ENCODE measurements around the gene CPB2.

Gene CPB2

DNA sequence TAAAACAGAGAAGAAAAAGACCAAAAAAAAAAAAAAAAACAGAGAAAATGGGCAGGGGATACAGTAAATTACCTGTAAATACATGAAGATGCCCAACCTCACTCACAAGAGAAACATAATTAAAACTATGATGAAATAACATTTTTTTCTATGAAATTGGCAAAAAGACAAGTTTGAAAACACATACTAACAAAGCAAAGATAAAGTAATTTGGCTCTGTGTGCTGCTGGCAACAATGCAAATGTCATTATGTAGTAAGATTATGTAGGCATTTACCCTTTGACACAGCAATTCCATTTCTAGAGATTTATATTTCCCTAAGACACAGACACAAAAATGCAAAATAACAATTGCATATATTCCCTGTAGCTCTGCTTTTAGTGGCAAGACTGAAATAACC is 72.5 kb downstream of the CPB2 start:
- H3K9me3 ChIP-seq (ENCODE audit: control insufficient read depth, insufficient read depth, low read length): peaks cover 12% of the 10 kb centered on the region; the same call in 1 of the 2 replicates
- H3K27me3 ChIP-seq (ENCODE audit: control insufficient read depth, low read length): no peaks in the 10 kb centered on the region
- TF ChIP-seq, protein P1, sequence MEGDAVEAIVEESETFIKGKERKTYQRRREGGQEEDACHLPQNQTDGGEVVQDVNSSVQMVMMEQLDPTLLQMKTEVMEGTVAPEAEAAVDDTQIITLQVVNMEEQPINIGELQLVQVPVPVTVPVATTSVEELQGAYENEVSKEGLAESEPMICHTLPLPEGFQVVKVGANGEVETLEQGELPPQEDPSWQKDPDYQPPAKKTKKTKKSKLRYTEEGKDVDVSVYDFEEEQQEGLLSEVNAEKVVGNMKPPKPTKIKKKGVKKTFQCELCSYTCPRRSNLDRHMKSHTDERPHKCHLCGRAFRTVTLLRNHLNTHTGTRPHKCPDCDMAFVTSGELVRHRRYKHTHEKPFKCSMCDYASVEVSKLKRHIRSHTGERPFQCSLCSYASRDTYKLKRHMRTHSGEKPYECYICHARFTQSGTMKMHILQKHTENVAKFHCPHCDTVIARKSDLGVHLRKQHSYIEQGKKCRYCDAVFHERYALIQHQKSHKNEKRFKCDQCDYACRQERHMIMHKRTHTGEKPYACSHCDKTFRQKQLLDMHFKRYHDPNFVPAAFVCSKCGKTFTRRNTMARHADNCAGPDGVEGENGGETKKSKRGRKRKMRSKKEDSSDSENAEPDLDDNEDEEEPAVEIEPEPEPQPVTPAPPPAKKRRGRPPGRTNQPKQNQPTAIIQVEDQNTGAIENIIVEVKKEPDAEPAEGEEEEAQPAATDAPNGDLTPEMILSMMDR (IDR thresholded peaks at IDR 0.05; ENCODE audit: low read depth, low read length, poor library complexity, severe bottlenecking): no peak
- no peak for TF ChIP-seq EZH2phosphoT487 (IDR thresholded peaks at IDR 0.05; ENCODE audit: borderline replicate concordance, low read length)
- no peaks in the 10 kb centered on the region for H3K4me1 ChIP-seq (ENCODE audit: control insufficient read depth, low read length)
- H3K9me2 ChIP-seq (replicated peaks; ENCODE audit: control insufficient read depth, low read length): no peaks in the 10 kb centered on the region
- H4K20me1 ChIP-seq (ENCODE audit: control insufficient read depth, insufficient read depth, low read depth, low read length): no peaks in the 10 kb centered on the region
- peaks cover 25% of the 10 kb centered on the region for H3K79me2 ChIP-seq (ENCODE audit: control insufficient read depth, low read length)
- peaks cover 48% of the 10 kb centered on the region for H3K36me3 ChIP-seq (ENCODE audit: control insufficient read depth, low read length)
- no peak overlapping the region for H3K27ac ChIP-seq (ENCODE audit: low read depth, low read length)
- H3K4me2 ChIP-seq (ENCODE audit: low read length): no peak overlapping the region
- no peaks in the 10 kb centered on the region for H3F3A ChIP-seq (ENCODE audit: control insufficient read depth, insufficient read depth)
- H3K4me3 ChIP-seq (ENCODE audit: low read length): no peak overlapping the region

DNA sequence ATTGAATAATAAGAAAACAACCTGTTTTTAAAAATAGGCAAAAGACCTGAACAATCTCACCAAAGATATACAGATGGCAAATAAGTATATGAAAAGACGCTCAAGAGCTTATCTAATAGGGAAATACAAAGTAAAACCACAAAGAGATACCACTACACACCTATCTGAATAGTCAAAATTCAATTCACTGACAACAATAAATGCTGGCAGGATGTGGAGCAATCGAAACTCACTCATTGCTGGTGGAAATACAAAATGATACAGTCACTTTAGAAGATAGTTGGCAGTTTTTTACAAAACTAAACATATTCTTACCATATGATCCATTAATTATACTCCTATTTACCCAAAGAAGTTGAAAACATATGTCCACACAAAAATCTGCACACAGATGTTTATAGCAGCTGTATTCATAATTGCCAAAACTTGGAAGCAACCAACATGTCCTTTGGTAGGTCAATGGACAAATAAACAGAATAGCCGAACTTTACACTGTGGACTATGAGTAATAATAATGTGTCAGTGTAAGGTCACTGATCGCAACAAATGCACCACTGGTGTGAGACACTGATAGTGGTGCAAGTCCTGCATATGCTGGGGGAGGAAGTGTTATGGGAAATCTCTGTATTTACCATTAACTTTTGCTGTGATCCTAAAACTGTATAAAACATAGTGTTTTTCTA is 73.1 kb downstream of the CPB2 start:
- H3K4me3 ChIP-seq (ENCODE audit: low read length): no peak overlapping the region
- no peaks in the 10 kb centered on the region for H3K9me2 ChIP-seq (replicated peaks; ENCODE audit: control insufficient read depth, low read length)
- H3K4me2 ChIP-seq (ENCODE audit: low read length): no peak overlapping the region
- no peaks in the 10 kb centered on the region for H3F3A ChIP-seq (ENCODE audit: control insufficient read depth, insufficient read depth)
- no peak for TF ChIP-seq EZH2phosphoT487 (IDR thresholded peaks at IDR 0.05; ENCODE audit: borderline replicate concordance, low read length)
- TF ChIP-seq, protein P1 (IDR thresholded peaks at IDR 0.05; ENCODE audit: low read depth, low read length, poor library complexity, severe bottlenecking): no peak
- H3K4me1 ChIP-seq (ENCODE audit: control insufficient read depth, low read length): no peaks in the 10 kb centered on the region
- peaks cover 29% of the 10 kb centered on the region for H3K79me2 ChIP-seq (ENCODE audit: control insufficient read depth, low read length)
- peaks cover 12% of the 10 kb centered on the region; the same call in 1 of the 2 replicates for H3K9me3 ChIP-seq (ENCODE audit: control insufficient read depth, insufficient read depth, low read length)
- H3K27ac ChIP-seq (ENCODE audit: low read depth, low read length): no peak overlapping the region
- H3K36me3 ChIP-seq (ENCODE audit: control insufficient read depth, low read length): peaks cover 48% of the 10 kb centered on the region
- no peaks in the 10 kb centered on the region for H4K20me1 ChIP-seq (ENCODE audit: control insufficient read depth, insufficient read depth, low read depth, low read length)
- H3K27me3 ChIP-seq (ENCODE audit: control insufficient read depth, low read length): no peaks in the 10 kb centered on the region

DNA sequence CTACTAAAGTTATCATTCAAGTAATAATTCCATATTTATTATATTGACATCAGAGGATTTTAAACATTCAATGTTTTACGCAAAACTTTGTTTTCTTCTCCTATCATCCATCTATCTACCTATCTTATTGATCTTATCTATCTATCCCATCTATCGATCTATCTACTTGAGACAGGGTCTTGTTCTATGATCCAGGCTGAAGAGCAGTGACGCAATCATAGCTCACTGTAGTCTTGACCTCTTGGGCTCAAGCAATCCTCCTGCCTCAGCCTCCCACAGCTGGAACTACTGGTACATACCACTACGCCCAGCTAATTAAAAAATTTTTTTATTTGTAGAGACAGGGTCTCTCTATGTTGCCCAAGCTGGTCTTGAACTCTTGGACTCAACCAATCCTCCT is 79.7 kb downstream of the CPB2 start:
- H3K36me3 ChIP-seq (ENCODE audit: control insufficient read depth, low read length): peaks cover 6% of the 10 kb centered on the region
- H3F3A ChIP-seq (ENCODE audit: control insufficient read depth, insufficient read depth): no peaks in the 10 kb centered on the region
- no peaks in the 10 kb centered on the region for H3K27me3 ChIP-seq (ENCODE audit: control insufficient read depth, low read length)
- H4K20me1 ChIP-seq (ENCODE audit: control insufficient read depth, insufficient read depth, low read depth, low read length): no peaks in the 10 kb centered on the region
- no peaks in the 10 kb centered on the region for H3K4me1 ChIP-seq (ENCODE audit: control insufficient read depth, low read length)
- TF ChIP-seq, protein P1 (IDR thresholded peaks at IDR 0.05; ENCODE audit: low read depth, low read length, poor library complexity, severe bottlenecking): no peak
- no peak for TF ChIP-seq EZH2phosphoT487 (IDR thresholded peaks at IDR 0.05; ENCODE audit: borderline replicate concordance, low read length)
- H3K9me2 ChIP-seq (replicated peaks; ENCODE audit: control insufficient read depth, low read length): no peaks in the 10 kb centered on the region
- peaks cover 2% of the 10 kb centered on the region; the same call in 1 of the 2 replicates for H3K9me3 ChIP-seq (ENCODE audit: control insufficient read depth, insufficient read depth, low read length)
- no peak overlapping the region for H3K27ac ChIP-seq (ENCODE audit: low read depth, low read length)
- H3K79me2 ChIP-seq (ENCODE audit: control insufficient read depth, low read length): peaks cover 18% of the 10 kb centered on the region
- no peak overlapping the region for H3K4me3 ChIP-seq (ENCODE audit: low read length)
- no peak overlapping the region for H3K4me2 ChIP-seq (ENCODE audit: low read length)

Measured in DOHH2 (cell line).